Gastrocnemius medialis (tissue), 4 donors: ENCODE data around the gene LEMD2.

Experiments used
- CTCF ChIP-seq, 5 experiments: fragments of 450-650 bp in 3 of 5; fragments of 200-600 bp in 2 of 5; sonication (generic) in 2 of 5; IDR thresholded peaks in 4 of 5; conservative IDR thresholded peaks in 1 of 5; 1 replicate in 4 of 5; 2 replicates in 1 of 5; pipeline ENCODE4 v1.5.1; 2016 to 2019; ENCODE audit warnings: antibody characterized with exemption in 5 of 5, mild to moderate bottlenecking in 3 of 5, moderate library complexity in 3 of 5
- POLR2A ChIP-seq, 2 donors: fragments of 450-650 bp; IDR thresholded peaks; one replicate each; pipeline ENCODE4 v1.6.1; 2017; ENCODE audit warnings: antibody characterized with exemption in 2 of 2, mild to moderate bottlenecking in 2 of 2, moderate library complexity in 2 of 2

- TF ChIP-seq POLR2A (IDR thresholded peaks at IDR 0.05) (no peak), CTCF (IDR thresholded peaks at IDR 0.05 in 4 of 5, conservative IDR thresholded peaks at IDR 0.05 in 1 of 5) (no peak)
These were observed 10.3 kb downstream of the LEMD2 start for GRCh38 chr6:33778444-33779121.
